ENCODE data around the gene TLR8.
"Not testable (repeated sequence)": the region's sequence is repeated elsewhere in the genome, so short reads cannot be mapped to it uniquely, and the experiment has no call there.

TLR8 gene

DNA sequence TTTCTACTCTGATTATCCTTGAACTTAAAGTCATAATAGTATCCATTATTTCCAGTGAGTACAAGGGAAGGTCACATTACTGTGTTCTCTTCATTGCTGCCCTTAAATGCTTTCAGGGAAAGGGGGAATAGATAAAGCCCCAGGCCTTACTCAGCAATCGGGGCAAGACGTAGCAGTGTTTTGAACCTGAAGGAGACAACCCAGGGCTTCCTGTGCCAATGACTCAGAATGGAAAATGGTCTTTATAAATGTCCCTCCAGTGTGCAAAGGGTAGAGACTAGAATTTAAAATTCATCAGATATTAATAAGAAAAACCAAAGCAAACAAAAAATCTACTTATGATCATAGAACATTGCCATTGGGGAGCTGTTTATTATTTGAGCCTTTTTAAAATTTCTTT lies 23.7 kb downstream of the TLR8 start:
- Histone ChIP-seq H3K4me3 (IDR thresholded peaks at IDR 0.05; ENCODE audit: insufficient read depth, low read depth, low read length) (no peak overlapping the region), H3K9ac (no peak overlapping the region), H3K36me3 (ENCODE audit: insufficient read depth) (no peaks in the 10 kb centered on the region), H3K79me2 (ENCODE audit: insufficient read depth, low read depth) (no peaks in the 10 kb centered on the region), H2AFZ (ENCODE audit: low read depth) (no peak overlapping the region), H4K20me1 (ENCODE audit: insufficient read depth) (no peaks in the 10 kb centered on the region), H3K27ac (no peak overlapping the region), H3K4me1 (ENCODE audit: low read depth, poor library complexity, severe bottlenecking) (no peaks in the 10 kb centered on the region), H3K27me3 (ENCODE audit: insufficient read depth, low read depth) (no peaks in the 10 kb centered on the region), H3K4me2 (no peak overlapping the region)
- TF ChIP-seq, protein P1, sequence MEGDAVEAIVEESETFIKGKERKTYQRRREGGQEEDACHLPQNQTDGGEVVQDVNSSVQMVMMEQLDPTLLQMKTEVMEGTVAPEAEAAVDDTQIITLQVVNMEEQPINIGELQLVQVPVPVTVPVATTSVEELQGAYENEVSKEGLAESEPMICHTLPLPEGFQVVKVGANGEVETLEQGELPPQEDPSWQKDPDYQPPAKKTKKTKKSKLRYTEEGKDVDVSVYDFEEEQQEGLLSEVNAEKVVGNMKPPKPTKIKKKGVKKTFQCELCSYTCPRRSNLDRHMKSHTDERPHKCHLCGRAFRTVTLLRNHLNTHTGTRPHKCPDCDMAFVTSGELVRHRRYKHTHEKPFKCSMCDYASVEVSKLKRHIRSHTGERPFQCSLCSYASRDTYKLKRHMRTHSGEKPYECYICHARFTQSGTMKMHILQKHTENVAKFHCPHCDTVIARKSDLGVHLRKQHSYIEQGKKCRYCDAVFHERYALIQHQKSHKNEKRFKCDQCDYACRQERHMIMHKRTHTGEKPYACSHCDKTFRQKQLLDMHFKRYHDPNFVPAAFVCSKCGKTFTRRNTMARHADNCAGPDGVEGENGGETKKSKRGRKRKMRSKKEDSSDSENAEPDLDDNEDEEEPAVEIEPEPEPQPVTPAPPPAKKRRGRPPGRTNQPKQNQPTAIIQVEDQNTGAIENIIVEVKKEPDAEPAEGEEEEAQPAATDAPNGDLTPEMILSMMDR (conservative IDR thresholded peaks at IDR 0.05; ENCODE audit: low read depth, low read length), result no peak

DNA sequence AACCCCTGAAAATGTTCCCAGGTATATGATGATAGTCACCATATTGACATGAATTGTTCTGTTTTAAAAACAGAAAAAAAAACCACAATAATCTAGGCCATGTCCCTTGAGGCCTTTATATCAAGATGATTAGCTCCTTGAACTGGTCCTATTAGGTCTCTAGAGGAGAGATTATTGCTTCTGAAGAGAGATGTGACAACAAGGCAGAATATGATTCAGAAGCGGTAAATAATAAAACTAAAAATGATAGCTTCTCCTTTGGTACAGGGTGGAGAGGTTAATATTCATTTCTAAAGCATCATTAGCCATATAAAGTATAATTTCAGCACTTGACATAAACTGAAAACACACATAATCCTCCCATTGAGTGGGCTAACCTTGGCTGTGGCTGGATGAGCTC lies 25.8 kb downstream of the TLR8 start:
- Histone ChIP-seq H4K20me1 (ENCODE audit: insufficient read depth) (no peaks in the 10 kb centered on the region), H2AFZ (ENCODE audit: low read depth) (no peak overlapping the region), H3K4me1 (ENCODE audit: low read depth, poor library complexity, severe bottlenecking) (no peaks in the 10 kb centered on the region), H3K27me3 (ENCODE audit: insufficient read depth, low read depth) (no peaks in the 10 kb centered on the region), H3K4me2 (no peak overlapping the region), H3K27ac (no peak overlapping the region), H3K79me2 (ENCODE audit: insufficient read depth, low read depth) (no peaks in the 10 kb centered on the region), H3K9ac (no peak overlapping the region), H3K4me3 (IDR thresholded peaks at IDR 0.05; ENCODE audit: insufficient read depth, low read depth, low read length) (no peak overlapping the region), H3K36me3 (ENCODE audit: insufficient read depth) (no peaks in the 10 kb centered on the region)
- TF ChIP-seq, protein P1 (conservative IDR thresholded peaks at IDR 0.05; ENCODE audit: low read depth, low read length), result no peak

DNA sequence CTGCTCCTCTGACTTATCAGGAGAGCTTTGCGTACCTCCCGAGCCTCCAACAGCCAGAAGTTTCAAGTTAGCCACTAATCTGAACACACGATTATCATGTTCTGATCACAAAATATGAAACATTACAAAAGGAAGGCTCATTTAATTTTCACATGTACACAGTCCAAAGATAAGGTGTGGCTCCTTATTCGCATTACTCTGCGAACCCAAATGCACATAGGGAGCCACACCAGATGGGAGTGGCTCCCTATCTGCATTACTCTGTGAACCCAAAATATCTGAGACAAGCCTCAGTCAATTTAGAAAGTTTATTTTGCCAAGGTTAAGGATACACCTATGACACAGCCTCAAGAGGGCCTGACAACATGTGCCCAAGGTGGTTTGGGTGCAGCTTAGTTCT lies 28.4 kb downstream of the TLR8 start:
- no peak overlapping the region for H3K27ac ChIP-seq
- H3K79me2 ChIP-seq (ENCODE audit: insufficient read depth, low read depth), result no peaks in the 10 kb centered on the region
- no peaks in the 10 kb centered on the region for H3K36me3 ChIP-seq (ENCODE audit: insufficient read depth)
- H3K4me2 ChIP-seq, result no peak overlapping the region
- H3K4me3 ChIP-seq (IDR thresholded peaks at IDR 0.05; ENCODE audit: insufficient read depth, low read depth, low read length), result no peak overlapping the region
- TF ChIP-seq, protein P1 (conservative IDR thresholded peaks at IDR 0.05; ENCODE audit: low read depth, low read length), result no peak
- H2AFZ ChIP-seq (ENCODE audit: low read depth), result no peak overlapping the region
- H3K4me1 ChIP-seq (ENCODE audit: low read depth, poor library complexity, severe bottlenecking), result no peaks in the 10 kb centered on the region
- H3K27me3 ChIP-seq (ENCODE audit: insufficient read depth, low read depth), result no peaks in the 10 kb centered on the region
- H4K20me1 ChIP-seq (ENCODE audit: insufficient read depth), result no peaks in the 10 kb centered on the region
- no peak overlapping the region for H3K9ac ChIP-seq

DNA sequence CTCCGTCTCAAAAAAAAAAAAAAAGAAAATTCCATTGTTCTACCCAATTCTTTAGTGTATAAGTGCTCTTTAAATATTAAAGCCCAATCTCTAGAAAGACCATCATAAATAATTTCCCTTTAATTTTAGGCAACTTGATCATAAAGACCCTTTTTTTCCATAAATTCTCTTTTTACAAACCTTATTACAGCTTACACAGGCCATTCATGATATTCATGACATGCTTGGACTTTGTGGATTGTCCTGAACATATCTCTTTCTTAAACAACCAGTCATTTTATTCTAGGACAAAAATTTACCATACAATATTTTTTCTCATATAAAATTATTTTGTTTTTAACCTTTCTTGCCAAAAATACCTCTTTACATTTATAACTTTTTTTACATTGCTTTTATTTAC lies 30.5 kb downstream of the TLR8 start:
- Histone ChIP-seq H3K9ac (no peak overlapping the region), H3K4me3 (IDR thresholded peaks at IDR 0.05; ENCODE audit: insufficient read depth, low read depth, low read length) (no peak overlapping the region), H2AFZ (ENCODE audit: low read depth) (no peak overlapping the region), H3K4me1 (ENCODE audit: low read depth, poor library complexity, severe bottlenecking) (no peaks in the 10 kb centered on the region), H3K36me3 (ENCODE audit: insufficient read depth) (no peaks in the 10 kb centered on the region), H3K4me2 (no peak overlapping the region), H3K79me2 (ENCODE audit: insufficient read depth, low read depth) (no peaks in the 10 kb centered on the region), H3K27me3 (ENCODE audit: insufficient read depth, low read depth) (no peaks in the 10 kb centered on the region), H4K20me1 (ENCODE audit: insufficient read depth) (no peaks in the 10 kb centered on the region), H3K27ac (no peak overlapping the region)
- TF ChIP-seq, protein P1 (conservative IDR thresholded peaks at IDR 0.05; ENCODE audit: low read depth, low read length), result no peak

DNA sequence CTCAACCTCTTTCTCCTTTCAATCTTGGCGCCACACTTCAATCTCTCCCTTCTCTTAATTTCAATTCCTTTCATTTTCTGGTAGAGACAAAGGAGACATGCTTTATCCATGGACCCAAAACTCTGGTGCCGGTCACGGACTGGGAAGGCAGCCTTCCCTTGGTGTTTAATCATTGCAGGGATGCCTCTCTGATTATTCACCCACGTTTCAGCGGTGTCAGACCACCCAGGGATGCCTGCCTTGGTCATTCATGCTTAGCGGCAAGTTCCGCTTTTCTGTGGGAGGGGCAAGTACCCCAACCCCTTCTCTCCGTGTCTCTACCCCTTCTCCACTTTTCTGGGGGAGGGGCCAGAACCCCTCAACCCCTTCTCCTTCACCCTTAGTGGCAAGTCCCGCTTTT lies 34.1 kb downstream of the TLR8 start:
- H3K36me3 ChIP-seq (ENCODE audit: insufficient read depth); H3K9ac ChIP-seq; H3K79me2 ChIP-seq (ENCODE audit: insufficient read depth, low read depth); H4K20me1 ChIP-seq (ENCODE audit: insufficient read depth); H3K4me2 ChIP-seq; H3K4me3 ChIP-seq (IDR thresholded peaks at IDR 0.05; ENCODE audit: insufficient read depth, low read depth, low read length); H3K4me1 ChIP-seq (ENCODE audit: low read depth, poor library complexity, severe bottlenecking); H2AFZ ChIP-seq (ENCODE audit: low read depth); H3K27ac ChIP-seq; H3K27me3 ChIP-seq (ENCODE audit: insufficient read depth, low read depth): not testable (repeated sequence)

DNA sequence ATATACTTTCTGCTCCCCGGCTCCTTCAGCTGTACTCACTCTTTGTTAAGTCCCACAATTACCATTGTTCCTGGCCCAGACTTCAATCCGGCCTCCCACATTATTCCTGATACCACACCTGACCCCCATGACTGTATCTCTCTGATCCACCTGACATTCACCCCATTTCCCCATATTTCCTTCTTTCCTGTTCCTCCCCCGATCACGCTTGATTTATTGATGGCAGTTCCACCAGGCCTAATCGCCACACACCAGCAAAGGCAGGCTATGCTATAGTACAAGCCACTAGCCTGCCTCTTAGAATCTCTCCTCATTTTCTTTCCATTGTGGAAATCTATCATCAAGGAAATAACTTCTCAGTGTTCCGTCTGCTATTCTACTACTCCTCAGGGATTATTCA lies 37.2 kb downstream of the TLR8 start:
- not testable (repeated sequence) for H3K4me3 ChIP-seq (IDR thresholded peaks at IDR 0.05; ENCODE audit: insufficient read depth, low read depth, low read length); H3K9ac ChIP-seq; H3K79me2 ChIP-seq (ENCODE audit: insufficient read depth, low read depth); H3K4me2 ChIP-seq; H3K27me3 ChIP-seq (ENCODE audit: insufficient read depth, low read depth); H3K36me3 ChIP-seq (ENCODE audit: insufficient read depth); H3K27ac ChIP-seq; H2AFZ ChIP-seq (ENCODE audit: low read depth); H4K20me1 ChIP-seq (ENCODE audit: insufficient read depth)
- H3K4me1 ChIP-seq (ENCODE audit: low read depth, poor library complexity, severe bottlenecking), result peaks cover 21% of the 10 kb centered on the region

DNA sequence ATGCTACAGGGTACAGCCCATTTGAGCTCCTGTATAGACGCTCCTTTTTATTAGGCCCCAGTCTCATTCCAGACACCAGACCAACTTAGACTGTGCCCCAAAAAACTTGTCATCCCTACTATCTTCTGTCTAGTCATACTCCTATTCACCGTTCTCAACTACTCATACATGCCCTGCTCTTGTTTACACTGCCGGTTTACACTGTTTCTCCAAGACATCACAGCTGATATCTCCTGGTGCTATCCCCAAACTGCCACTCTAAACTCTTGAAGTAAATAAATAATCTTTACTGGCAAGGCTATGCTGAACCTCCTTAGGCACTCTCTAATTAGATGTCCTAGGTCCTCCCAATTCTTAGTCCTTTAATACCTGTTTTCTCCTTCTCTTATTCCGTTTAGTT lies 38.0 kb downstream of the TLR8 start:
- H3K27me3 ChIP-seq (ENCODE audit: insufficient read depth, low read depth); H3K4me2 ChIP-seq; H3K79me2 ChIP-seq (ENCODE audit: insufficient read depth, low read depth); H2AFZ ChIP-seq (ENCODE audit: low read depth); H3K9ac ChIP-seq; H4K20me1 ChIP-seq (ENCODE audit: insufficient read depth); H3K27ac ChIP-seq; H3K4me3 ChIP-seq (IDR thresholded peaks at IDR 0.05; ENCODE audit: insufficient read depth, low read depth, low read length); H3K36me3 ChIP-seq (ENCODE audit: insufficient read depth): not testable (repeated sequence)
- peaks cover 28% of the 10 kb centered on the region for H3K4me1 ChIP-seq (ENCODE audit: low read depth, poor library complexity, severe bottlenecking)
